CD4-positive, alpha-beta T cell (primary cell): ENCODE data around the gene ABHD17C. TPM values are rescaled to one million over a fixed set of nuclear protein-coding genes. Genes with fewer than 3 reads are reported as not detected.

ENCODE experiments used
- ATAC-seq: fragments of 200-7000 bp; cut with Tn5 transposase; one replicate; pipeline ENCODE4 v1.10.0; 2022; ENCODE audit warnings: mild to moderate bottlenecking; ENCODE audit not compliant: poor library complexity
- CTCF ChIA-PET: fragments of 350-600 bp; sonication (Branson Sonifier 250); formaldehyde crosslinking; loops from one replicate; lab custom pipeline; 2021; ENCODE audit warnings: antibody characterized with exemption, inconsistent platforms; lab: Charles Lee
- POLR2A ChIA-PET: fragments of 350-600 bp; sonication (Branson Sonifier 250); formaldehyde crosslinking; loops from one replicate; lab custom pipeline; 2021; ENCODE audit warnings: antibody characterized with exemption, inconsistent platforms; lab: Charles Lee
- DNase-seq, 14 experiments: peaks; one replicate each; pipeline ENCODE4 v3.0.0-alpha.2; 2013 to 2020; ENCODE audit warnings: mixed read lengths in 2 of 14
- H3K27ac ChIP-seq, 2 donors: one replicate each; pipeline versions ENCODE4 v1.5.1 to v1.7.0; 2013; ENCODE audit warnings: low read length in 2 of 2, low read depth in 1 of 2, mild to moderate bottlenecking in 1 of 2
- H3K27me3 ChIP-seq, 2 experiments: 1 replicate in 1 of 2; 2 replicates in 1 of 2; pipeline versions ENCODE4 v1.6.1 to v1.7.0; 2013; ENCODE audit warnings: low read length in 2 of 2, control low read depth in 1 of 2, mild to moderate bottlenecking in 1 of 2, moderate library complexity in 1 of 2; ENCODE audit not compliant: insufficient read depth in 2 of 2, control insufficient read depth in 1 of 2
- H3K36me3 ChIP-seq: one replicate; pipeline ENCODE4 v1.6.1; 2013; ENCODE audit warnings: low read length, control low read depth; ENCODE audit not compliant: insufficient read depth
- H3K4me1 ChIP-seq: one replicate; pipeline ENCODE4 v1.6.1; 2013; ENCODE audit warnings: low read length, control low read depth; ENCODE audit not compliant: insufficient read depth
- H3K4me3 ChIP-seq: one replicate; pipeline ENCODE4 v1.5.1; 2013; ENCODE audit warnings: mild to moderate bottlenecking, low read length, moderate library complexity
- H3K9me3 ChIP-seq, 2 experiments: 1 replicate in 1 of 2; 2 replicates in 1 of 2; pipeline versions ENCODE4 v1.6.1 to v1.7.0; 2013; ENCODE audit warnings: low read length in 2 of 2, mild to moderate bottlenecking in 2 of 2, control low read depth in 1 of 2, moderate library complexity in 1 of 2; ENCODE audit not compliant: control insufficient read depth in 1 of 2, insufficient read depth in 1 of 2
- H3K27ac Mint-ChIP-seq: one replicate; pipeline ENCODE4 v1.8.0; 2020; ENCODE audit warnings: mixed read lengths
- H3K27me3 Mint-ChIP-seq: one replicate; pipeline ENCODE4 v1.8.0; 2021; ENCODE audit warnings: mixed read lengths
- H3K36me3 Mint-ChIP-seq: one replicate; pipeline ENCODE4 v1.8.0; 2021; ENCODE audit warnings: low read depth, mixed read lengths
- H3K4me1 Mint-ChIP-seq: one replicate; pipeline ENCODE4 v1.8.0; 2021; ENCODE audit warnings: low read depth, mixed read lengths
- H3K4me3 Mint-ChIP-seq: one replicate; pipeline ENCODE4 v1.8.0; 2020; ENCODE audit warnings: mild to moderate bottlenecking, mixed read lengths
- H3K9me3 Mint-ChIP-seq: one replicate; pipeline ENCODE4 v1.8.0; 2020; ENCODE audit warnings: mixed read lengths
- intact Hi-C, 2 experiments: fragments of 100-400 bp; cut with DNase I in 1 of 2; cut with micrococcal nuclease in 1 of 2; formaldehyde crosslinking; loops; one replicate each; pipeline versions ENCODE4 v1.15.1 to v1.9.0; 2023 to 2025; cut with DNase I, micrococcal nuclease
- total RNA-seq, 174 experiments: library from RNA in 2 of 174; stranded (reverse) in 2 of 174; gene quantifications; one replicate each; pipeline ENCODE4 v1.2.3 and lab custom pipeline; 2021 to 2026
- TF ChIP-seq, protein P1 (sequence below): fragments of 200-600 bp; IDR thresholded peaks from one replicate; pipeline ENCODE4 v1.8.0; 2022; ENCODE audit warnings: antibody characterized with exemption, mild to moderate bottlenecking

ABHD17C gene
- total RNA-seq, 2 experiments from 2014 or later = 0.33 to 0.59 TPM

DNA sequence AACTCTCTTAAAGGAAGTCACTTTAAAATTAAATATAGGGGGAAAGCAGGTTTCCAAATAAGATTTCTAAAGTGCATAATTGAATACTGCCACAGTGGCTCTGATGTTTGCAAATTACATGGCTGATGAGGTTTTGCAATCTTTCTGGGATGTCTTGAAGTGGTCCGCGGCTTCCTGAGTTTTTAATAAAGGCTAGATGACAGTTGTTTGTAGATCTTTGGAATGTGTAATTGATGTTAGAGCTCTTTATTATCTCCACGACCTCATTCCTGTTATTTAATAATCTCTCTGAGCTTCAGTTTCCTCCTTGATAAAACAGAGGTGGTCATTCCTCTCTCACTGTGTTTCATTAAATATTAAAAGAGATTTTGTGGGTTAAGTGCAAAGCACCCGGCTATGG lies 57.1 kb downstream of the ABHD17C start:
- ATAC-seq (no peak), DNase-seq (no peak)
- no peaks in the 10 kb centered on the region for H3K9me3 Mint-ChIP-seq
- H3K27me3 Mint-ChIP-seq = no peaks in the 10 kb centered on the region
- Histone ChIP-seq H3K27me3 (no peaks in the 10 kb centered on the region), H3K36me3 (no peaks in the 10 kb centered on the region), H3K4me1 (no peaks in the 10 kb centered on the region), H3K9me3 (no peaks in the 10 kb centered on the region), H3K27ac (no peak overlapping the region), H3K4me3 (no peak overlapping the region)
- POLR2A ChIA-PET = no interaction called here
- no peaks in the 10 kb centered on the region for H3K36me3 Mint-ChIP-seq
- H3K4me3 Mint-ChIP-seq = no peak overlapping the region
- TF ChIP-seq, protein P1, sequence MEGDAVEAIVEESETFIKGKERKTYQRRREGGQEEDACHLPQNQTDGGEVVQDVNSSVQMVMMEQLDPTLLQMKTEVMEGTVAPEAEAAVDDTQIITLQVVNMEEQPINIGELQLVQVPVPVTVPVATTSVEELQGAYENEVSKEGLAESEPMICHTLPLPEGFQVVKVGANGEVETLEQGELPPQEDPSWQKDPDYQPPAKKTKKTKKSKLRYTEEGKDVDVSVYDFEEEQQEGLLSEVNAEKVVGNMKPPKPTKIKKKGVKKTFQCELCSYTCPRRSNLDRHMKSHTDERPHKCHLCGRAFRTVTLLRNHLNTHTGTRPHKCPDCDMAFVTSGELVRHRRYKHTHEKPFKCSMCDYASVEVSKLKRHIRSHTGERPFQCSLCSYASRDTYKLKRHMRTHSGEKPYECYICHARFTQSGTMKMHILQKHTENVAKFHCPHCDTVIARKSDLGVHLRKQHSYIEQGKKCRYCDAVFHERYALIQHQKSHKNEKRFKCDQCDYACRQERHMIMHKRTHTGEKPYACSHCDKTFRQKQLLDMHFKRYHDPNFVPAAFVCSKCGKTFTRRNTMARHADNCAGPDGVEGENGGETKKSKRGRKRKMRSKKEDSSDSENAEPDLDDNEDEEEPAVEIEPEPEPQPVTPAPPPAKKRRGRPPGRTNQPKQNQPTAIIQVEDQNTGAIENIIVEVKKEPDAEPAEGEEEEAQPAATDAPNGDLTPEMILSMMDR = no peak
- H3K27ac Mint-ChIP-seq = no peak overlapping the region
- CTCF ChIA-PET = no interaction called here
- intact Hi-C loops = no loop called here
- no peaks in the 10 kb centered on the region for H3K4me1 Mint-ChIP-seq

DNA sequence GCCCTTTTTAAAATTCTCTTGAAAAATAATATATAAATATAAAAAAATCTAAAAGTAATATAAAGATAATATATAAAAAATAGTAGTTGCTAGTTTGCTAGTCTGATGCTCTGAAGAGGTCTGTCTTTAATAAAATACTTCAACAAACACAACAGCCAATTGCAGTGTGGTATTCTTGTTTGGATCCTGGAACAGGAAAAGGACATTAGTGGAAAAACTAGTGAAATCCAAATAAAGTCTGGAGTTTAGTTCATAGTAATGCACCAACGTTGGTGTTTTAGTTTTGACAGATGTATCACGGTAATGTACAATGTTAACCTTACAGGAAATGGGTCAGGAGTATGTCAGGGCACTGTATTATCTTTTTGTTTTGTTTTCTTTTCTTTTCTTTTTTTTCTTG lies 58.1 kb downstream of the ABHD17C start:
- Histone ChIP-seq H3K27me3 (no peaks in the 10 kb centered on the region), H3K9me3 (no peaks in the 10 kb centered on the region), H3K4me3 (no peak overlapping the region), H3K36me3 (no peaks in the 10 kb centered on the region), H3K27ac (no peak overlapping the region), H3K4me1 (no peaks in the 10 kb centered on the region)
- TF ChIP-seq, protein P1 = no peak
- no peaks in the 10 kb centered on the region for H3K27me3 Mint-ChIP-seq
- POLR2A ChIA-PET = no interaction called here
- ATAC-seq = no peak
- CTCF ChIA-PET = no interaction called here
- H3K4me3 Mint-ChIP-seq = no peak overlapping the region
- no peaks in the 10 kb centered on the region for H3K36me3 Mint-ChIP-seq
- H3K4me1 Mint-ChIP-seq = no peaks in the 10 kb centered on the region
- no peak for DNase-seq
- no peak overlapping the region for H3K27ac Mint-ChIP-seq
- H3K9me3 Mint-ChIP-seq = no peaks in the 10 kb centered on the region
- intact Hi-C loops = no loop called here

DNA sequence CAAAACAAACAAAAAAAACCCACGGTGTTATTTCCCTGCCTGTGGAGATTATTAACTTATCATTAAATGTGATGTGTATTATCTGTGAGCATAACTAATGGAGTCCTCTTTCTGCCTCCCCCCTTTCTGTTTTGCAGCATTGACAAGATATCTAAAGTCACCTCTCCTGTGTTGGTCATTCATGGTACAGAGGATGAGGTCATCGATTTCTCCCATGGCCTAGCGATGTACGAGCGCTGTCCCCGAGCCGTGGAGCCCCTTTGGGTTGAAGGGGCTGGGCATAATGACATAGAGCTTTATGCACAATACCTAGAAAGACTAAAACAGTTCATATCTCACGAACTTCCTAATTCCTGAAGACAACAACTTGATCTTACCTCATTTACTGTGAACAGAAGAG lies 58.9 kb downstream of the ABHD17C start:
- CTCF ChIA-PET = no interaction called here
- H3K4me3 Mint-ChIP-seq = no peak overlapping the region

More for the DNA sequence above, 58.9 kb downstream of the ABHD17C start:
- no peaks in the 10 kb centered on the region for H3K36me3 Mint-ChIP-seq
- Histone ChIP-seq H3K4me1 (no peaks in the 10 kb centered on the region), H3K4me3 (no peak overlapping the region), H3K27me3 (no peaks in the 10 kb centered on the region), H3K9me3 (no peaks in the 10 kb centered on the region), H3K36me3 (no peaks in the 10 kb centered on the region), H3K27ac (no peak overlapping the region)
- intact Hi-C loops = no loop called here
- H3K27ac Mint-ChIP-seq = no peak overlapping the region
- ATAC-seq = no peak
- POLR2A ChIA-PET = no interaction called here
- no peaks in the 10 kb centered on the region for H3K9me3 Mint-ChIP-seq
- TF ChIP-seq, protein P1 = no peak
- DNase-seq = no peak
- H3K27me3 Mint-ChIP-seq = no peaks in the 10 kb centered on the region
- no peaks in the 10 kb centered on the region for H3K4me1 Mint-ChIP-seq
